ENCODE results near the gene MED16.
"Not testable (repeated sequence)": the region's sequence is repeated elsewhere in the genome, so short reads cannot be mapped to it uniquely, and the experiment has no call there.

Gene MED16

DNA sequence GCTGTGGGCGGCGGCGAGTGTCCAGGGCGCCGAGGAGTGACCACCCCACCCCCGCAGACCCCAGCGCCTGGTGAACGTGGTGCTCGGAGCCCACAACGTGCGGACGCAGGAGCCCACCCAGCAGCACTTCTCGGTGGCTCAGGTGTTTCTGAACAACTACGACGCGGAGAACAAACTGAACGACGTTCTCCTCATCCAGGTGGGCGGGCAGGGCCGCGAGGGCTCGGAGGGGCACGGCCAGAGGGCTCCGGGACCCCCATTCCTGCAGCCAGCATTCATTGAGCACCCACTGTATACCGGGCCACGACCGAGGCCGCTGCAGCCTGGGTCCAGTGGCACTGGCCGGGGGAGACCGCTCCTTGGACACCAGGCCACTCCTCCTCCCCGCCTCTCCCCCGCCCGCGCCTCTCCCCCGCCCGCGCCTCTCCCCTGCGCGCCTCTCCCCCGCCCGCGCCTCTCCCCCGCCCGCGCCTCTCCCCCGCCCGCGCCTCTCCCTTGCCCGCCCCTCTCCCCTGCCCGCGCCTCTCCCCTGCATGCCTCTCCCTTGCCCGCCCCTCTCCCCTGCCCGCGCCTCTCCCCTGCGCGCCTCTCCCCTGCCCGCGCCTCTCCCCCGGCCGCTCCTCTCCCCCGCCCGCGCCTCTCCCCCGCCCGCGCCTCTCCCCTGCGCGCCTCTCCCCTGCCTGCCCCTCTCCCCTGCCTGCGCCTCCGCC lies 49.0 kb downstream of the MED16 start:
- no peak overlapping the region for H3K4me3 Mint-ChIP-seq
- H3K9me3 Mint-ChIP-seq: no peaks in the 10 kb centered on the region
- CTCF ChIA-PET: no interaction called here

DNA sequence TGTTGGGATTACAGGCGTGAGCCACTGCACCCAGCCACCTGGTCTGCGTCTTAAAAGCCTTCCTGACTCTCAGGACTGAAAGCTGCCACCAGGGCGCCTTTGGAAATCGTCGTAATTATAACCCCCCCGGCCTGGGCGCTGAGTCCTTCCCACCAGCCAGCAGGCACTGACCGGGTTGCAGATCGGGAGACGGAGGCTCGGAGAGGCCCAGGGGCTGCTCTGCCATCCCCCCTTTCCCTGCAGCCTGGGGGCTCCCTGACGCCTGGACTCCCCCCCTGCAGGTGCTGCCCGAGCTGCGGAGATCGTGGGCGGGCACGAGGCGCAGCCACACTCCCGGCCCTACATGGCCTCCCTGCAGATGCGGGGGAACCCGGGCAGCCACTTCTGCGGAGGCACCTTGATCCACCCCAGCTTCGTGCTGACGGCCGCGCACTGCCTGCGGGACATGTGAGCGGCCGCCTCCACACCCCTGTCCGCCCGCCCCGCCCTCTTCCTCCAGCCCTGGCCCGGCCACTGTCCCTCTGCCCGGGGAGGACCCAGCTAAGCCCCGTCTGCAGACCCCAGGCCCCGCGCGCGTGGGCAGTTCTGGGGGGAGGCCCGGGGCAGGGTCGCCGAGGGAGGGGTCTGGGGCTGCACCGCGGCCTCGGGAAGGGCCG lies 49.7 kb downstream of the MED16 start:
- CTCF ChIA-PET: interaction anchor here (0.7 kb wide), 1 partner anchor 20 kb away, joined by 3 read pairs; no protein-coding TSS in a partner anchor
- H3K27ac Mint-ChIP-seq: no peak overlapping the region
- no peak overlapping the region for H3K4me3 Mint-ChIP-seq
- peaks cover 81% of the 10 kb centered on the region for H3K27me3 Mint-ChIP-seq
- DNase-seq: no peak
- H3K36me3 Mint-ChIP-seq: no peaks in the 10 kb centered on the region
- H3K9me3 Mint-ChIP-seq: no peaks in the 10 kb centered on the region
- peaks cover 3% of the 10 kb centered on the region for H3K4me1 Mint-ChIP-seq

More for the DNA sequence above, 49.0 kb downstream of the MED16 start:
- Mint-ChIP-seq H3K27ac (no peak overlapping the region), H3K27me3 (peaks cover 88% of the 10 kb centered on the region), H3K36me3 (no peaks in the 10 kb centered on the region), H3K4me1 (peaks cover 3% of the 10 kb centered on the region)
- no peak for DNase-seq

GRCh38 chr19:842802-843179 lies 50.2 kb downstream of the MED16 start:
- H3K4me3 Mint-ChIP-seq, H3K36me3 Mint-ChIP-seq, H3K4me1 Mint-ChIP-seq, DNase-seq, H3K27ac Mint-ChIP-seq, H3K9me3 Mint-ChIP-seq: not testable (repeated sequence)
- H3K27me3 Mint-ChIP-seq: peaks cover 76% of the 10 kb centered on the region
- CTCF ChIA-PET: interaction anchor here (0.7 kb wide), 1 partner anchor 21 kb away, joined by 3 read pairs; no protein-coding TSS in a partner anchor

DNA sequence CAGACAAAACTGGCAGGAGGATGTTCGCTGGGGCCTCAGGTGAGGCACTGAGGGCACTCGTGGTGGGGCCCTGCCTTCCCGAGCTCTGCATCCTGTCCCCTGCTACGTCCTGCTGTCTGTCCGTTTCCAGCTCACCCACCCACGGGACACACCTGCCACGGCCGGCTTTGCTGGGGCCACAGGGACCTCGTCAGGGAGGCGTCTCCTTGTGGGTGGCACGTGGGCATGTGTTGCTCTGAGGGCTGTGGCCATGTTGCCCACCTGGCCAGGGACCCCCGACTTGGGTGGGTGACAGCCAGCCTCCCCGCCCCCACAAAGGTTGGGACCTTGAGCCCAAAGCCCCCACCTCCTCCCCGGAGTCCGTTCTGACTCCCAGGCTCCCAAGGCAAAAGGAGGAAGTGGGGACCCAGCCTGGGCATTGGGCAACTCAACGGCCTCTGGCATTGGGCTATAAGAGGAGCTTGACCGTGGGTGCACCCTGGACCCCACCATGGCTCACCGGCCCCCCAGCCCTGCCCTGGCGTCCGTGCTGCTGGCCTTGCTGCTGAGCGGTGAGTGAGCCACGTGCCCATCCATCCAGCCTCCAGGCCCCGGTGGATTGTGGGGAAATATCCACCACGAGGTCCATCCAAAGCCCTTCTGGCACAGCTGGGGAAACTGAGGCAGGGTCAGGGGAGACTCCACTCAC lies 52.3 kb downstream of the MED16 start, which contains the start of gene PRTN3:
Gene PRTN3 (plus strand): TSS at position 481 of the 688 bp plus-strand sequence. CDS start 10 bp downstream, at position 491.
- H3K4me3 Mint-ChIP-seq: no peak within 1 kb of the TSS
- DNase-seq: no peak
- peaks cover 3% of the 10 kb centered on the region for H3K4me1 Mint-ChIP-seq
- H3K27me3 Mint-ChIP-seq: peaks cover 72% of the 10 kb centered on the region
- no peak within 1 kb of the TSS for H3K27ac Mint-ChIP-seq
- no peaks in the 10 kb centered on the region for H3K9me3 Mint-ChIP-seq
- CTCF ChIA-PET: interaction anchor here (1.0 kb wide), 1 partner anchor 23 kb away, joined by 4 read pairs; no protein-coding TSS in a partner anchor
- no peaks in the 10 kb centered on the region for H3K36me3 Mint-ChIP-seq

DNA sequence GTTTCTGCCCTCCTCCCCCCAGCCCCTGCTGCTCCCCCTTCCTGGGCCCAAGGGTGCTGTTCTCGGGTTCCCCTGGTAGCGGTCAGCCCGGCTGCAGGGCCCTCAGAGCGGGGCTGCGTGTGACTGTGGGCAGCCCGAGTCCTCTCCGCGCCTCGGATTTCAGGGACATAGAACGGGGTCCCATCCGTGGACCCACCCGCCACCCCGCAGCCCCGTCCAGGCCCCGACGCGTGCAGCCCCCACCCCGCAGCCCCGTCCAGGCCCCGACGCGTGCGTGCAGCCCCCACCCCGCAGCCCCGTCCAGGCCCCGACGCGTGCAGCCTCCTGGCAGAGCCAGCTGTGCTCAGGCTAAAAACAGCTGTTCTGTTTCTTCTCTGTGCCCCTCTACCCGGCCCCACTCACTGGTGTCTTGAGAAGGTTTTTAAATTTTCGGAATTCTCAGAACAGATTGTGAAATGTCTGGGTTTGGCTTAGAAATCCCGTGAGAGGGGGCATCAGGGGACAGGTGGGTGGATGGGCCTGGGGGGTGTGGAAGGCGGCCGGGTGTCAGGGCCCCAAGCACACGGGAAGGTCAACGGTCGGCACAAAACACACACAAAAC lies 57.7 kb downstream of the MED16 start:
- no peak for DNase-seq

DNA sequence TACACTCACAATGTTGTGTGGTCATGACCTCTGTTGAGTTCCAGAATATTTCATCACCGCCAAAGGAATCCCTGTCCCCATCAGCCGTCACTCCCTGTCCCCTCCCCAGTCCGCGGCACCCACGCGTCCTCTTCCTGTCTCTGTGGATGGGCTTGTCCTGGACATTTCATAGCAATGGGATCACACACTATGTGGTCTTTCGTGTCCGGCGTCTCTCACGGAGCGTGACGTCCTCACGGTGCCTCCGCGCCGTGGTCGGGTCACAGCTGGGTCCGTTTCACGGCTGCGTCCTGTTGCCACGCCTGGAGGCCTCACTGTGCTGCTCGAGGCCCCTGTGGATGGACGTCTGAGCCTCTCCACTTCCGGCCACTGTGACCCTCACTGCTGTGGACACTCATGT lies 58.8 kb downstream of the MED16 start:
- no peaks in the 10 kb centered on the region for H3K36me3 Mint-ChIP-seq
- peaks cover 43% of the 10 kb centered on the region for H3K27me3 Mint-ChIP-seq
- no peaks in the 10 kb centered on the region for H3K4me1 Mint-ChIP-seq
- CTCF ChIA-PET: no interaction called here
- H3K4me3 Mint-ChIP-seq: no peak overlapping the region
- H3K9me3 Mint-ChIP-seq: no peaks in the 10 kb centered on the region
- no peak overlapping the region for H3K27ac Mint-ChIP-seq
- DNase-seq: no peak

More for the DNA sequence above, 57.7 kb downstream of the MED16 start:
- Mint-ChIP-seq H3K27me3 (peaks cover 44% of the 10 kb centered on the region), H3K4me3 (no peak overlapping the region), H3K27ac (no peak overlapping the region), H3K9me3 (no peaks in the 10 kb centered on the region), H3K4me1 (no peaks in the 10 kb centered on the region), H3K36me3 (no peaks in the 10 kb centered on the region)
- CTCF ChIA-PET: no interaction called here

- Mint-ChIP-seq H3K36me3 (no peaks in the 10 kb centered on the region), H3K4me3 (no peak overlapping the region), H3K4me1 (no peaks in the 10 kb centered on the region), H3K9me3 (no peaks in the 10 kb centered on the region), H3K27me3 (peaks cover 37% of the 10 kb centered on the region), H3K27ac (no peak overlapping the region)
- no peak for DNase-seq
- CTCF ChIA-PET: no interaction called here
Measured at GRCh38 chr19:831407-832369, 61.3 kb downstream of the MED16 start.

DNA sequence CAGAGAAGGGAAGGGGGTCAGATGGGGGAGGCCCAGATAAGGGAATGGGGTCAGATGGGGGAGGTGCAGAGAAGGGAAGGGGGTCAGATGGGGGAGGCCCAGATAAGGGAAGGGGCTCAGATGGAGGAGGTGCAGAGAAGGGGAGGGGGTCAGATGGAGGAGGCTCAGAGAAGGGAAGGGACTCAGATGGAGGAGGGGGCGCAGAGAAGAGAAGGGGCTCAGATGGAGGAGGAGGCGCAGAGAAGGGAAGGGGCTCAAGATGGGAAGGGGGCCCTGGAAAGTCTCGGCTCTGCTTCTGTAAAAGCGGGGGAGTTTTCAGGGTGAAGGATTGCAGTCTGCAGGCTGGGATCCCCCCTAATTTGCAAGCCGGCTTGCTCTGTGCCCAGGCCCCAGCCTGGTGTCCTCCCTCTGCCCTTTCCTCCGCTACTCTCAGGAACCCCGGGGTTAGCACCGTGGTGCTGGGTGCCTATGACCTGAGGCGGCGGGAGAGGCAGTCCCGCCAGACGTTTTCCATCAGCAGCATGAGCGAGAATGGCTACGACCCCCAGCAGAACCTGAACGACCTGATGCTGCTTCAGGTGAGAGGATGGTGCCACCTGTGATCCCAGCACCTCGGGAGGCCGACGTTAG lies 63.7 kb downstream of the MED16 start:
- no peaks in the 10 kb centered on the region for H3K36me3 Mint-ChIP-seq
- peaks cover 38% of the 10 kb centered on the region for H3K27me3 Mint-ChIP-seq
- CTCF ChIA-PET: no interaction called here
- H3K4me1 Mint-ChIP-seq: no peaks in the 10 kb centered on the region
- H3K4me3 Mint-ChIP-seq: no peak overlapping the region
- no peak overlapping the region for H3K27ac Mint-ChIP-seq
- H3K9me3 Mint-ChIP-seq: no peaks in the 10 kb centered on the region
- no peak for DNase-seq

DNA sequence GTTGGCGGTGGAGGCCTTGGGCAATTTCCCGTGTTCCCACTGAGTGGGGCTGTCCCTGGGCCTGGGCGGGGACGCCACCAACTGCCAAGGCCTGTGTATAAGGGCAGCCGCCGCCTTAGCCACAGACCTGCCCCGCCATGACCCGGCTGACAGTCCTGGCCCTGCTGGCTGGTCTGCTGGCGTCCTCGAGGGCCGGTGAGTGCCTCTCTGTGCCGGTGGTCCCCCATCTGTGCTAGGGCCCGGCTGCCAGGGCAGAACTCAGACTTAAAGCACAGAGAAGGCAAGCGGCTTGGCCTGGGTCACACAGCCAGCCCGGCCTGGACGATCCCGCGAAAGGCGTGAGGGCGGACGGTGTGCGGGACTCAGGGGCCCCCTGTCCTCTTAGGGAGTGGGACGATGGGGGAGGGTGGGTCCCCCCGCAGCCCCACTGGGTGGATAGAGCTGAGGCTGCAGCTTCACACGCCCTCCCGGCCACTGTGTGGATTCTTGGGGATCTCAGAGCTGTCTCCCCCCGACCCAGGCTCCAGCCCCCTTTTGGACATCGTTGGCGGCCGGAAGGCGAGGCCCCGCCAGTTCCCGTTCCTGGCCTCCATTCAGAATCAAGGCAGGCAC lies 65.2 kb downstream of the MED16 start, which contains the start of gene AZU1:
Gene AZU1 (plus strand): TSS at position 128 of the 612 bp plus-strand sequence. CDS start 10 bp downstream, at position 138.
- Mint-ChIP-seq H3K27ac (no peak within 1 kb of the TSS), H3K4me1 (no peaks in the 10 kb centered on the region), H3K9me3 (no peaks in the 10 kb centered on the region), H3K36me3 (no peaks in the 10 kb centered on the region), H3K27me3 (peaks cover 51% of the 10 kb centered on the region), H3K4me3 (no peak within 1 kb of the TSS)
- CTCF ChIA-PET: no interaction called here
- no peak for DNase-seq

GRCh38 chr19:827314-827709 lies 65.7 kb downstream of the MED16 start:
- CTCF ChIA-PET: no interaction called here
- H3K36me3 Mint-ChIP-seq: no peaks in the 10 kb centered on the region
- no peaks in the 10 kb centered on the region for H3K9me3 Mint-ChIP-seq
- no peak overlapping the region for H3K27ac Mint-ChIP-seq
- DNase-seq: no peak
- H3K4me1 Mint-ChIP-seq: no peaks in the 10 kb centered on the region
- H3K27me3 Mint-ChIP-seq: peaks cover 55% of the 10 kb centered on the region
- H3K4me3 Mint-ChIP-seq: no peak overlapping the region

DNA sequence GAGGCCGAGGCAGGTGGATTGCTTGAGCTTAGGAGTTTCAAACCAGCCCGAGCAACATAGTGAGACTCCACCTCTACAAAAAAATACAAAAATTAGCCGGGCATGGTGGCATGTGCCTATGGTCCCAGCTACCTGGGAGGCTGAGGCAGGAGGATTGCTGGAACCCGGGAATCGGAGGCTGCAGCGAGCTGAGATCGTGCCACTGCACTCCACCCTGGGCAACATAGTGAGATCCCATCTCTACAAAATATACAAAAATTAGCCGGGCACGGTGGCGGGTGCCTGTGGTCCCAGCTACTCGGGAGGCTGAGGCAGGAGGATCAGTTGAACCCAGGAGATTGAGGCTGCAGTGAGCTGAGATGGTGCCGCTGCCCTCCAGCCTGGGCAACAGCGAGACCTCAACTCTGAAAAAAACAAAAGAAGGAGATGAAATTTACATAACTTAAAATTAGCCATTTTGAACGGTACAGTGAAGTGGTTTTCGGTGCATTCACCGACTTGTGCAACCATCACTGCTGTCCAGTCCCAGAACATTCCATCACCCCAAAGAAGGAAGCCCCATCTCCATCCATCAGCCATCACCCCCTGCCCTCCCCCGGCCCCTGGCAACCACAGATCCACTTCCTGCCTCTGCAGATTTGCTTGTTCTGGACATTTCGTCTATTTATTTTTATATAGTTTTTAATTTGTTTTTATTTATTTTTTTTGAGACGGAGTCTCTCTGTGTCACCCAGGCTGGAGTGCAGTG lies 66.9 kb downstream of the MED16 start:
- CTCF ChIA-PET: no interaction called here
- Mint-ChIP-seq H3K9me3 (no peaks in the 10 kb centered on the region), H3K4me3 (no peak overlapping the region), H3K4me1 (no peaks in the 10 kb centered on the region), H3K27ac (no peak overlapping the region), H3K36me3 (no peaks in the 10 kb centered on the region), H3K27me3 (peaks cover 53% of the 10 kb centered on the region)
- no peak for DNase-seq

GRCh38 chr19:824885-825284 lies 68.1 kb downstream of the MED16 start:
- H3K27ac Mint-ChIP-seq: no peak overlapping the region
- H3K4me1 Mint-ChIP-seq: no peaks in the 10 kb centered on the region
- no peak overlapping the region for H3K4me3 Mint-ChIP-seq
- H3K27me3 Mint-ChIP-seq: peaks cover 57% of the 10 kb centered on the region
- H3K9me3 Mint-ChIP-seq: no peaks in the 10 kb centered on the region
- H3K36me3 Mint-ChIP-seq: no peaks in the 10 kb centered on the region
- no peak for DNase-seq
- CTCF ChIA-PET: no interaction called here
